HG02943 (cell line): ENCODE measurements around the gene MPC1.
"Not testable (repeated sequence)": the region's sequence is repeated elsewhere in the genome, so short reads cannot be mapped to it uniquely, and the experiment has no call there.

Experiments used
- ATAC-seq: cut with Tn5 transposase; IDR thresholded peaks from one replicate; pipeline ENCODE4 v1.9.1; 2021; ENCODE audit warnings: mild to moderate bottlenecking, low read depth, moderate library complexity; ENCODE audit not compliant: unreplicated experiment

Gene MPC1

DNA sequence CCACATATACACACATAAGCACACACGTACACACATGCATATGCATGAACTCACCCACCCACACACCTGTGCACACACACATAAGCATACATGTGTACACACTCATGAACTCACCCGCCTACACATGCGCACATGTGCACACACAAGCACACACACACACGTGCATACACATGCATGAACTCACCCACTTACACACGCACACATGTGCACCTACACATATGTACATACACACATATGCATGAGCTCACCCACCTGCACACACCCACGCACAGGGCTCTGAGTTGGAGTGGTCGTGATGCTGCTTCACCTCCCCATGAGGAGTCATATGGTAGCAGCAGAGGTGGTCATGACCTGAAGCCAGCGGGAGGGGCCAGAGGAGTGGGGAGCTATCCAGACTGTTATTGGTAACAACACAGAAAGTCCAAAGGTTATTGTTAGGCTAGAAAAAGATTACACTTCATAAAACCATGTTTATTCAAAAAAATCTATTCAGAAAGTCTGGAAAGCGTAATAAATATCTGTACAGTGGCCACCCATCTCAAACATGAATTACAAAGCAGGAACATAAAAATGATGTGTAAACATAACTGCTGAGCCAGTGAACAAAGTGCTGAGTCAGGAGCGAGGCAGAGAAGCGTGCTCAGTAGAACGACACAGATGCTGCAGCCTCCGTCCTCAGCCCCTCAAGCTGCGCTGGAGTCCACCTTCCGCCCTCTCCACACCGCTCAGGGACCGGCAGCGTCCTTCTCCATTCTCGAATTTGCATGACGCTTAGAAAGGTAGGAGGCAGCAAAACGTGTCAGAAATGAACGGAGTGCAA lies 26.4 kb upstream of the MPC1 start:
- ATAC-seq, result no peak

DNA sequence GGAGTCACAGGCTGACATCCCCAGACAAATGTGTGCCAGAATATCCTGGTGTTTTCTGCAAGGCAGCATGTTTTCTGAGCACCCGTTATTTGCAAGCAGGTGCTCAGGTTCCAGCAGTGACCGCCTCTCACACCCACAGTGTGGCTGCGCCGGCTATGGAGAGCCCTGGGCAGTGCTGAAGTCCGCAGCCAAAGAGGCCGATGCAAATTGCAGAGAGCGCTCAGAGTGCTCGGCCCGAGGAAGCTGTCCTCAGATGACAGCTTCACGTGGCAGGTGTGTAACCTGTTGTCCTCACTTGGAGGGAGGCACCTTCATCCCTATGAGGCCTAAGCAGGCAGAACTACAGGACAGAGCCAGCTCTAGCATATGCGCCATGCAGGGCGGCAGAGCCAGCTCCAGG lies 23.5 kb upstream of the MPC1 start:
- no peak for ATAC-seq

DNA sequence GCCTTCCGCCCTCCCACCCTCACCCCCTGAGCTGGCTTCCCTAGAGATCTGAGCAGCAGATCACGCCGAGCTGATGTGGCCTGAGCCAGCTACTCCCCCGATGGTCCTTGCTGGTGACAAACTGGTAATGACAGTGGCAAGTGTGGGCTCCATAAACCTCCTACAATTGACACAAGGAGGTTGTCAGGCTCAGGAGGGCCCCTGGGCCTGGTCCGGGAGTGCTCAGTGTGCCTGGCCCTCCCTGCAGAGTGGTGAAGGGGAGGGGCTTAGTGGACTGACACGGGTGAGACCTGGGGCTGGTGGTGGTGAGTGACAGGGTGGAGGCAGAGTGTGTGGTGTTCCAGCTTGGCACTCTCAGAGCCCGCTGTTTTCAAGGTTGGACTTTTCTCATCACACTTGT lies 22.6 kb upstream of the MPC1 start:
- ATAC-seq, result no peak

DNA sequence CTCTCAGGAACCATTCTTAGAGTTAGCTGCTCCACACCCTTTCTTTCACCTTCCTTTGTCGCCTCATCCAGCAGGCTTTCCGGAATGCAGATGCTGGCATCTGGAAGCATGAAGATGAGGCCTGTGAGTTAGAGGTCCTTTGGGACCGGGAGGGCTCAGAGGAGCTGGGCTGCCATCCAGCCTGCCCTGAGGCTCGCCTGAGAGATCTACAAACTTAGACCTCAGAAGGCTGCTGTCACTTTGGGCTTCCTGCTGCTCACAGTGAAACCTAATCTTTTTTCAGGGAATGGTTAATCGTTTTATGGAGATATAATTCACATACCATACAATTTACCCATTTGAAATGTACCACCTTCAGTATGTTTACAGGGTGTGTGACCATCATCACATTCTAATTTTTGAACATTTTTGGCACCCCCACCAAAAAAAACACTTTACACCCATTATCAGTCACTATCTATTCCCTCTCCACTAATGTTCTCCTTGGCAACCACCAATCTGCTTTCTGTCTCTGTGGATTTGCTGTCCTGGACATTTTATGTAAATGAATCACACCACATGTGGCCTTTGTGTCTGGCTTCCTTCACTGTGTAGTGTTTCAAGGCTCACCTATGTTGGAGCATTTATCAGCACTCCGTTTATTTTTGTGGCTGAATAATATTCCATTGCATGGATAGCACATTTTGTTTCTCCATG lies 20.0 kb upstream of the MPC1 start:
- no peak for ATAC-seq

DNA sequence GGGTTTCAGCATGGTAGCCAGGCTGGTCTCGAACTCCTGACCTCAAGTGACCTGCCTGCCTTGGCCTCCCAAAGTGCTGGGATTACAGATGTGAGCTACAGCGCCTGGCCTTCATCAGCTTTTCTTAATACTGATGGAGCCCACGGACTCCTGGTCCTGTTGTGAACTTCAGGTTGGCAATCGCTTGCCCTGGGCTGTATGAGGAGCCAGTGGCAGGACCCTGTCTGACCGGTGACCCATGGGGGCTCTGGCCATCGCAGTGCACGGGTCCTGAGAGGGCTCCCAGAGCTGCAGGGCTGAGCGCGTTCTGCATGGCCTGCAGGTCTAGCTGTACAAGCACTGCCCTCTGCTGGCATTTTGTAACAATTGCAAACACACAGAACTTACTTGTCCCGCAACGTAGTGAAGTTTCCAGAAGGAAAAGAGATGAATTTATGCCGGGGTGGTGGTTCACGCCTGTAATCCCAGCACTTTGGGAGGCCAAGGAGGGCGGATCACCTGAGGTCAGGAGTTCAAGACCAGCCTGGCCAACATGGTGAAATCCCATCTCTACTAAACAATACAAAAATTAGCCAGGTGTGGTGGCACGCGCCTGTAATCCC lies 18.0 kb upstream of the MPC1 start:
- not testable (repeated sequence) for ATAC-seq

DNA sequence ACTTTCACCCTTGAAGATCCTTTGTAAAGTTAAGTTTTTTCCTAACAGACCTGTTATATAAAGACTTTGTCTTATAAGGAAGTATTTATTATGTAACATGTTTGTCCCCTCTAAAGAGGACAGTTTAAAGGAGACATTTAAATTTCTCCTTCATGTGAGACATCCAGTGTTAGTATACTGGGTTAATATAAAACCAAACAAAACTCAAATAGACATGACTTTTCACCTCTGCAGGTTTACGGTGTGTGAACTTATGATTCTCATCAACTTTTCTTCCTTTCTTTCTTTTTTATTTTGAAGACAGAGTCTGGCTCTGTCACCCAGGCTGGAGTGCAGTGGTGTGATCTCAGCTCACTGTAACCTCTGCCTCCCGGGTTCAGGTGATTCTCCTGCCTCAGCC lies 17.4 kb upstream of the MPC1 start:
- no peak for ATAC-seq

DNA sequence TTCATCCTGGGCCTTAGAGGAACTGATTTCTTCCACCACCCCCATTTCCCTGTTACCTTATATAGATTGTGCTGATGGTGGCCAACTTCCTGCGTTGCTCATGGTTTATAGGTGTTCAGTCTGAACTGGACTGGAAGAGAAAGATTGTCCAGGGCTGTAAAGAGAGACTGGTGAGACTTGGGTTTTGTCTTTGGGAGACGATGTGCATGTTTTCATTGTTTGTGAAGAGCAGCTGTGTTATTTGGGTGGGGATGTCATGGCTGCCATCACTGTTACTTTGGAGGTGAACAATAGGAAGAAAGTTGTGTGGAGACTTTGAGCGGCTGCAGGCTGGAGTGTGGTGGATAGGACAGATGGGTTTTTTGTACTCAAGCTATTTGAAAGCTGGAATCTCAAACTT lies 15.6 kb upstream of the MPC1 start:
- ATAC-seq, result no peak

DNA sequence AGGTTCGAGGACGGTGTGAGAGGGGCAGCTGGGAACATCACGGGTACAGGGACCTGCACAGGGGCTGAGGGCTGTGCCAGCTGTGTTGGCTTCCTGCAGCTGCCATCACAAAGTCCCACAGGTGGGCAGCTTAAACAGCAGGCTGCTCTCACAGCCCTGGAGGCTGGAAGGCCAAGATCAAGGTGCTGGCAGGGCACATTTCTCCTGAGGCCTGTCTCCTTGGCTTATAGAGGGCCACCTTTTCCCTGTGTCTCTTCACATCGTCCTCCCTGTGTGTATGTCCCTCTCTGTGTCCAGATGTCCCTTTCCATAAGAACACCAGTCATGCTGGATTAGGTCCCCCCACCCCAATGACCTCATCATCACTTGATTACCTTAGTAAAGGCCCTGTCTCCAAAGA lies 15.1 kb upstream of the MPC1 start:
- no peak for ATAC-seq

DNA sequence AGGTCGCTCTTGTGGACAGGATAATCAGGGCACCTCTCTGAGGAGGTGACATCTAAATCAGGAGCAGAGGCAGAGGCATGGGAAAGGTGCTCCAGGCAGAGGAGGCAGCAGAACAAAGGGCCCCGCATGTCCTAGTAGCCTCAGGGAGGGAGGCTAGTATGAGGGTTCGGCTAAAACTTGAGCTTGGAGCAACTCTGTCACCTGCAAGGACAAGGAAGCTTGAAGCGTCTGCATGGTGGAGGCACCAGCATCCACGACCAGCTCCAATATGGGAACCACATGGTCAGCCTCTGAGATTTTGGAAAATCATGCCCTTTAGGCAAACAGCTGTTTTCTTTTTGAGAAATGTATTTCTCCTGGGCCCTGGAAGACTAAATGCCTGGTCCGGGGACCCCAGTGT lies 13.0 kb upstream of the MPC1 start:
- no peak for ATAC-seq

DNA sequence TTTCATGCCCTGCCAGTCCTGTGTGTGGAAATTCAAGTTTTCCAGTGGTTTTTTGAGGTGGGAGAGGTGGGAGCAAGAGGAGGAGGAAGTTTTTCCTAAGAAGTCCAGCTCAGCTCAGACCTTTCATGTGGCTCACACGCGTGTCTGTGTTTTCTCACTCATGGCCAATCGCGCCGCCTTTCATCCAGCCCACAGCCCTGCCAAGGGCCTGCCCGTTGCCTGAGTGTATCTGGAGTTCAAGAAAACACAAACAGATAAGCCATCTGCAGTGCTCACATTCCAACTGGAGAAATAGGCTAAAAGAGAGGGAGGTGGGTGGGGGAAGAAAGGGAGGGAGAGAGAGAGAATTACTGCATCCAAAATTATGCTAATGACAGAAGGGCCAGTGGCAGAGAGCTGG lies 12.6 kb upstream of the MPC1 start:
- no peak for ATAC-seq

DNA sequence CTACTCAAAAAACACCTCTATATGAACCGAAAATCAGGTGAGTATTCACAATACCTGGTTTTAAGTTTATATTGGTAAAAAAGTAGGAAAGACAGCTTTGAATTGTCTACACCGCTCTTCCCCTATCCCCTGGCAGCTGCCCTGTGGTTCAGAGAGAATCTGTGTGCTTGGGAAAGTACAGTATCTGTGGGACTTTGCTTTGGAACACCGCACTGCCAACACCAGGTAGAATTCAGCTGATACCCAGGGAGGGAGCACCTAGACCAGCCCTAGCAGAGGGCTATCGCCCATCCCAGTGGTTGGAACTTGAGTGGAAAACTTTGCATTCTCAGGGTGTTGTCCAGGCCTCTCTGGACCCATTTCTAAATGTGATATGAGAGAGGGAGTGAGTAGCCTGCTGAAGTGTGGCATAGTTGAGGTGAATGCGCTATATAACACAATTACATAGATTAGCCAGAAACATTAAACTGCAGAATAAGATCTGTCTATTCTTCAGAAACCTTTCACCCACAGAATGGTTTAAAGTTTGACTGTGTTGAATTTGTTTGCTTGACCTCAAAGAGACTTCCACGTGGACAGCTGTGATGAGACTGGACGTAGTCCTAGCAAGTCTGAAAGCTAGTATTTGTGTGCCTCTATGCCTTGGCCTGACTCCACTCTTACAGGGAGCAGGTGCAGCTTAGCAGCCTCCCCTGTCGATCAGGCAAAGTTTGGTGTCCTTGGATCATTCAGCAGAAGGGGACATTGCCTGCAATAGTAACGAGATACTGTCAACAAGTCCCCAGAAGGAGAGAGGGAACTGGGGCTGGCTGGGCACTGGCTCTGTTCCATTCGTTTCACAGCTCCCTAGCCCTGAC lies 11.5 kb upstream of the MPC1 start:
- no peak for ATAC-seq

DNA sequence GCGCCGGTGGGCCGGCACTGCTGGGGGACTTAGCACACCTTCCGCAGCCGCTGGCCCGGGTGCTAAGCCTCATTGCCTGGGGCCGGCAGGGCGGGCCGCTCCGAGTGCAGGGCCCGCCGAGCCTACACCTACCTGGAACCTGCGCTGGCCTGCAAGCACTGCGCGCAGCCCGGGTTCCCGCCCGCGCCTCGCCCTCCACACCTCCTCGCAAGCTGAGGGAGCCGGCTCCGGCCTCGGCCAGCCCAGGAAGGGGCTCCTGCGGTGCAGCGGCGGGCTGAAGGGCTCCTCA lies 10.7 kb upstream of the MPC1 start:
- ATAC-seq, result no peak

DNA sequence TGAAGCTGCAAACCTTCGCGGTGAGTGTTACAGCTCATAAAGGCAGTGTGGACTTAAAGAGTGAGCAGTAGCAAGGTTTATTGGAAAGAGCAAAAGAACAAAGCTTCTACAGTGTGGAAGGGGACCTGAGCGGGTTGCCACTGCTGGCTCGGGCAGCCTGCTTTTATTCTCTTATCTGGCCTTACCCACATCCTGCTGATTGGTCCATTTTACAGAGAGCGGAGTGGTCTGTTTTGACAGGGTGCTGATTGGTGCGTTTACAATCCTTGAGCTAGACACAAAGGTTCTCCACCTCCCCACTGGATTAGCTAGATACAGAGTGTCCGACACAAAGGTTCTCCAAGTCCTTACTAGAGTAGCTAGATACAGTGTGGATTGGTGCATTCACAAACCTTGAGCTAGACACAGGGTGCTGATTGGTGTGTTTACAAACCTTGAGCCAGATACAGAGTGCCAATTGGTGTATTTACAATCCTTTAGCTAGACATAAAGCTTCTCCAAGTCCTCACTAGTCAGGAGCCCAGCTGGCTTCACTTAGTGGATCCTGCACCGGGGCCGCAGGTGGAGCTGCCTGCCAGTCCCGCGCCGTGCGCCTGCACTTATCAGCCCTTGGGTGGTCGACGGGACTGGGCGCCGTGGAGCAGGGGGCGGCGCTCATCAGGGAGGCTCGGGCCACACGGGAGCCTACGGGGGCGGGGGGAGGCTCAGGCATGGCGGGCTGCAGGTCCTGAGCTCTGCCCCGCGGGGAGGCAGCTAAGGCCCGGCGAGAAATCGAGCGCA lies 10.2 kb upstream of the MPC1 start:
- ATAC-seq, result not testable (repeated sequence)

DNA sequence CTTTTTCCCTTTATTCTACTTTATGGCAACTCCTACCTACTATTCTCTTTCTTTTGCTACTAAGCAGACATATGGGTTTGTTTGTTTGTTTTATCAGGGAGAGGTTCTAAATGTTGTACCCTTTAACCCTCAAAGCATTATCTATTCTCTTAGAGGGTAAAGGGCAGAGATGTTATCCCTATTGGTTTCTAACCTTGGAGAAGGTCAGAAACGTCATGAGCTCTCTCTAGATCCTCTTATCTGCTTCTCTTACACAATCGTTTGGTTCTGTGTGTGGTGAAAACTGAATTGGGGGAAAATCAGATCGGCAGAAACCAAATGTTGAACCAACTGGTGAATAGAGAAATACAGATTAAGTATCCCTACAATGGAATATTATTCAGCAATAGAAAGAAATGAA lies 6.4 kb upstream of the MPC1 start:
- no peak for ATAC-seq

DNA sequence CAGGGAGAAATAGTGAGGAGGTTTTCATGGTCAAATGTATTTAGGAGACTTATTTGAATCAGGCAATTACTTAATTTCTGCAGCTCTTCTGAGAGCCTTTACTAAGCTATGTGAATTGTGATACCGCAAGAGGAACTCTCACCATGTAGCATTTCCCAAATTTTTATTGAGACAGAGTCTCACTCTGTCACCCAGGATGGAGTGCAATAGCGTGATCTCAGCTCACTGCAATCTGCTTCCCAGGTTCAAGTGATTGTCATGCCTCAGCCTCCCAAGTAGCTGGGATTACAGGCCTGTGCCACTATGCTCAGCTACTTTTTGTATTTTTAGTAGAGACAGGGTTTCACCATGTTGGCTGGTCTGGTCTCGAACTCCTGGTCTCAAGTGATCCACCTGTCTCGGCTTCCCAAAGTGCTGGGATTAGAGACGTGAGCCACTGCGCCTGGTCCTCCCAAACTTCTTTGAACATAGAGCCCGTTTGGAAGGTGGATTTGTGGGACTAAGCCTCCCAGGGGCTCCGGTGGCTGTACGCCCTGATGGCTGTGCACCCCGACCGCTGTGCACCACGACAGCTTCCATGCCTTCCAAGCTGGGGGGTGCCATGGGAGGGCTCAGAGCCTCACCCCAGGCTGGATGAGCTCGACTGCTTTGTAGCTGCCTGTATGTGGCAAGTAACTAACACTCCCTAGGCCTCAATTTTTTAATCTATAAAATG lies 5.7 kb upstream of the MPC1 start:
- ATAC-seq, result no peak

DNA sequence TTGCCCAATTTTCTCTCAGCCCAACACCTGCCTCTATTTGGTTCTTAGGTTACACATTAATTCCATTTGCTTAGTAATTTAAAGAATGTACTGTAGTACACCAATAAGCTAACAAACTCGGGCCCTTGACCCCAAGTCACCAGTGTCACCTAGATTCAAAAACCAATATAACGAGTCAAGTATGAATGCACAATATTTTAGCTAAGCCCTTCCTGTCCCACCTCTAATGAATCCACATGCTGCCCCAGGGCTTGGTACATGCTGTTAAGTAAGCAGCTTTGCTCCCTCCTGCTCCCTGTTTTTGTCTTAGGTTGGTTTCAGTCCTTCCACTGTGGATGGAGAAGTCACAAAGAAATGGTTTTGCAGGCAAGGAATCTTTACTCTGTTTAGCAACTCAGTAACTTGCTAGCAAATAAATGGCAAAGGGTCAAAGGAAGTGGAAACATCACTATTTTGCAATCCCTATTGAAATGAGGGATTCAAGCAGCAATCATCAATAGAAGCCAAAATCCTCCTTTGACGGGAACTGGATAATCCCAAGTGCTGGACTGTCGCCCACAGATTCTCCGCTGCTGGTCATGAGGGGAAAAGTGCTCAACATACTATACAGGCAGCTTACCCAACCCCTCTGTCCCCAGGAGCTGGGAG lies 5.0 kb upstream of the MPC1 start:
- ATAC-seq, result no peak

DNA sequence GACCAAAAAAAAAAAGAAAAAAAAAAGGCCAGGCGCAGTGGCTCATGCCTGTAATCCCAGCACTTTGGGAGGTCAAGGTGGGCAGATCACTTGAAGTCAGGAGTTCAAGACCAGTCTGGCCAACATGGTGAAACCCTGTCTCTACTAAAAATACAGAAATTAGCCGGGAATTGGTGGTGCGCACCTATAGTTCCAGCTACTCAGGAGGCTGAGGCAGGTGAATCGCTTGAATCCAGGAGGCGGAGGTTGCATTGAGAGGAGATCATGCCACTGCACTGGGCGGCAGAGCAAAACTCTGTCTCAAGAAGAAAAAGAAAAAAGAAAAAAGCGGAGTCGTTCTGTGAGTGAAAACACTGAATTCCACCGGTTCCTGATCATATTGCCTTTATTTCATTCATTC lies 4.4 kb upstream of the MPC1 start:
- not testable (repeated sequence) for ATAC-seq

DNA sequence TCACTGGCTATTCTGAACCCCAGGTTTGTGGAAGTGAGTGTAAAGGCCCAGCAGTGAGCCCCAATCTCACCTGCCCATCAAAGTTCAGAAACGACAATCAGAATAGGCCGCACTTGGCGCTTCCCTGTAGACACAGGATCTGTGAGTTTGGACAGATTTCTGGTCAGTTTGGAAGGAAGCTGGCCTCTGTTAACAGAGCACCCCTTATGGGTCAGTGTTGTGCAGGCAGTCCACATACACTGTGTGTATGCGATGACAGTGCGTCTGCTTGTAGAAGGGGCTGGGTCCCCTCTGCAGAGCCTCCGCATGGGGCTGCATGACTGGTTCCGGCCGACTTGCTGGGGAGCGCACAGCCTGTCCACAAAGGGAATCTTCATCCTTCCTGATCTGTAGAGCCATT lies 3.4 kb upstream of the MPC1 start:
- no peak for ATAC-seq

DNA sequence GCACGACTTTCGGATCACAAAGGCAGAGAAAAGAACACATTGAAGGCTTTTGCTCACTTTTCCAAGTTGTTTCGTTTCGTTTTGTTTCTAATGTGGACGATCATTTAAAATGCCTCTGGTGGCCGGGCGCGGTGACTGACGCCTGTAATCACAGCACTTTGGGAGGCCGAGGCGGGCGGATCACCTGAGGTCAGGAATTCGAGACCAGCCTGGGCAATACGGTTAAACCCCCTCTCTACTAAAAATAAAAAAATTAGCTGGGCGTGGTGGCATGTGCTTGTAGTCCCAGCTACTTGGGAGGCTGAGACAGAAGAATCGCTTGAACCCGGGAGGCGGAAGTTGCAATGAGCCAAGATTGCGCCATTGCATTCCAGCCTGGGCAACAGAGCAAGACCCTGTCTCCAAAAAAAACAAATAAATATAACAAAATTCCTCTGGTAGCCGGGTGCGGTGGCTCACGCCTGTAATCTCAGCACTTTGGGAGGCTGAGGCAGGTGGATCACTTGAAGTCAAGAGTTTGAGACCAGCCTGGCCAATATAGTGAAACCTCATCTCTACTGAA lies 1.1 kb upstream of the MPC1 start:
- not testable (repeated sequence) for ATAC-seq
